SH-SY5Y (cell line): Measurements from ENCODE around the gene OVOL1.

Experiments
- GATA2 ChIP-seq: IDR thresholded peaks from 2 replicates; pipeline ENCODE4 v1.6.1; 2011; ENCODE audit warnings: mild to moderate bottlenecking, low read depth, low read length
- GATA3 ChIP-seq: IDR thresholded peaks from 2 replicates; pipeline ENCODE4 v1.6.1; 2011; ENCODE audit warnings: low read depth, mild to moderate bottlenecking, low read length, moderate library complexity

DNA sequence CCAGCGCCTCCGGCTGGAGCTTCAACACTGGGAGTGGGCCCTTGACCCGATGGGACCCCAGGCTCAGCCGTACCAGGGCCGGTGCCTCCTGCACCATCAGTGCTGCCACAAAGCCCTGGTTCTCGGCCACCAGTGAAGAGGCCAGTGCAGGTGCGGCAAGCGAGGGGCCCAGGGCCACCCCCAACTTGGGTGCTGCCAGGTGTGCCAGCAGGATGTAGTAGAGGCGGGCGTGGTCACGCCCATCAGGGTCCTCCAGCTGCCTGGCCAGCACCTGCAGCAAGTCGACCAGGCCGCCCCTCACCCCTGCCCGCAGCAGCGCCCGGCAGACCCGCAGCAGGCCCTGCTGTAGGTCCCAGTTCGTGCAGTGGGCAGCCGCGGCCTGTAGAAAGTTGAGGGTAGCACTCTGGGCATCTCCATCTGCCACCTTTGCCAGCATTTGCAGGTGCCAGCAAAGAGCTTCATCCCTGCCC is 8.4 kb upstream of the OVOL1 start:
- TF ChIP-seq GATA2, result no peak
- no peak for TF ChIP-seq GATA3
